WTC11 (cell line): ENCODE results near the gene SOX6. TPM values are rescaled to one million over a fixed set of nuclear protein-coding genes. Genes with fewer than 3 reads are reported as not detected.

Experiments used
- ATAC-seq: fragments of 200-7000 bp; cut with Tn5 transposase; 2 replicates; pipeline ENCODE4 v1.10.0; 2021; ENCODE audit warnings: mild to moderate bottlenecking, moderate library complexity
- CTCF ChIA-PET: fragments of 300-600 bp; sonication (Branson Sonifier 250); formaldehyde crosslinking; loops from one replicate; lab custom pipeline; 2021; ENCODE audit warnings: antibody characterized with exemption; lab: Charles Lee
- POLR2A ChIA-PET: fragments of 350-600 bp; sonication (Branson Sonifier 250); formaldehyde crosslinking; loops from one replicate; lab custom pipeline; 2021; ENCODE audit warnings: antibody characterized with exemption; lab: Charles Lee
- DNase-seq: peaks from one replicate; pipeline ENCODE4 v3.0.0; 2021; ENCODE audit warnings: low spot score
- H3K27ac Mint-ChIP-seq: 2 replicates; pipeline ENCODE4 v1.8.0; 2021; ENCODE audit warnings: mixed read lengths
- H3K27me3 Mint-ChIP-seq: 2 replicates; pipeline ENCODE4 v1.8.0; 2021; ENCODE audit warnings: low read depth, mild to moderate bottlenecking, moderate library complexity, mixed read lengths
- H3K36me3 Mint-ChIP-seq: 2 replicates; pipeline ENCODE4 v1.8.0; 2021; ENCODE audit warnings: mixed read lengths
- H3K4me1 Mint-ChIP-seq: 2 replicates; pipeline ENCODE4 v1.8.0; 2022; ENCODE audit warnings: mixed read lengths
- H3K4me3 Mint-ChIP-seq: 2 replicates; pipeline ENCODE4 v1.8.0; 2021; ENCODE audit warnings: mild to moderate bottlenecking, moderate library complexity, mixed read lengths
- H3K9me3 Mint-ChIP-seq: 2 replicates; pipeline ENCODE4 v1.8.0; 2021; ENCODE audit warnings: mixed read lengths
- EMX1 ChIP-seq: fragments of 250-450 bp; sonication (Bioruptor Pico); IDR thresholded peaks from 2 replicates; pipeline ENCODE4 v1.8.0; 2021; ENCODE audit warnings: mild to moderate bottlenecking
- PRRX2 ChIP-seq: fragments of 250-450 bp; sonication (Bioruptor Pico); IDR thresholded peaks from 2 replicates; pipeline ENCODE4 v1.8.0; 2021; ENCODE audit warnings: mild to moderate bottlenecking
- RELA ChIP-seq: sonication (generic); formaldehyde crosslinking; IDR thresholded peaks from 2 replicates; pipeline ENCODE4 v1.8.1; 2022; ENCODE audit warnings: missing genetic modification reagents, mild to moderate bottlenecking, borderline replicate concordance
- TEAD4 ChIP-seq: sonication (generic); formaldehyde crosslinking; IDR thresholded peaks from 2 replicates; pipeline ENCODE4 v1.8.0; 2022; ENCODE audit warnings: mild to moderate bottlenecking, missing genetic modification reagents
- ZNF138 ChIP-seq: sonication (generic); formaldehyde crosslinking; conservative IDR thresholded peaks from 2 replicates; pipeline ENCODE4 v1.8.1; 2022; ENCODE audit warnings: mild to moderate bottlenecking, moderate library complexity, missing genetic modification reagents
- ZNF423 ChIP-seq: fragments of 250-450 bp; sonication (Bioruptor Pico); IDR thresholded peaks from 2 replicates; pipeline ENCODE4 v2.1.2; 2022; ENCODE audit warnings: mild to moderate bottlenecking, moderate library complexity
- total RNA-seq: library from RNA; stranded (reverse); gene quantifications from 3 replicates; pipeline ENCODE4 v1.2.3, GENCODE V29; 2021
- TF ChIP-seq, protein P1 (sequence below): sonication (generic); formaldehyde crosslinking; IDR thresholded peaks from 2 replicates; pipeline ENCODE4 v1.8.1; 2022; ENCODE audit warnings: low read depth, mild to moderate bottlenecking, moderate library complexity, missing genetic modification reagents, borderline replicate concordance
- TF ChIP-seq, protein P2 (sequence below): fragments of 250-450 bp; sonication (Bioruptor Pico); IDR thresholded peaks from 2 replicates; pipeline ENCODE4 v2.1.2; 2022; ENCODE audit warnings: mild to moderate bottlenecking, moderate library complexity
- TF ChIP-seq, protein P3 (sequence below): sonication (generic); formaldehyde crosslinking; IDR thresholded peaks from 2 replicates; pipeline ENCODE4 v1.8.1; 2022; ENCODE audit warnings: mild to moderate bottlenecking, missing genetic modification reagents, moderate library complexity, borderline replicate concordance
- TF ChIP-seq, protein P4 (sequence below): sonication (generic); formaldehyde crosslinking; IDR thresholded peaks from 2 replicates; pipeline ENCODE4 v1.8.1; 2023; ENCODE audit warnings: mild to moderate bottlenecking, missing genetic modification reagents
- TF ChIP-seq, protein P5 (sequence below): sonication (generic); formaldehyde crosslinking; IDR thresholded peaks from 2 replicates; pipeline ENCODE4 v1.8.1; 2022; ENCODE audit warnings: low read depth, missing genetic modification reagents, borderline replicate concordance

Gene SOX6
- total RNA-seq, 1 experiment from 2014 or later = 0.13 TPM

DNA sequence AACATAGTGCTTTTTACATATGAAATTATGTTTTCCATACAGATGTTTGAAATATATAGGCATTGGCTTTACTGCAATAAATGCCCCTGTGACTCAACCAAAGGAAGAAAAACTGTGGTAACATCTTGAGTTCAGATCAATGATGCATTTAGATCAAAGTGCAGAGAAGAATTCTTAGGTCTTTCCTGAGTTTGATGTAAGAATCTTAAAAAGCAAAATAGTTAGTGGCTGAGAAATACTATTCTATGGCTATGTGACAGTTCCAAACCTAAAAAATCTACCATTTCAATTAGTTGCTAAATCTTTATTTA is 93.7 kb downstream of the SOX6 start:
- Mint-ChIP-seq H3K9me3 (no peaks in the 10 kb centered on the region), H3K27me3 (no peaks in the 10 kb centered on the region), H3K36me3 (no peaks in the 10 kb centered on the region), H3K27ac (no peak overlapping the region), H3K4me1 (no peaks in the 10 kb centered on the region), H3K4me3 (no peak overlapping the region)
- CTCF ChIA-PET = no interaction called here
- DNase-seq = no peak
- TF ChIP-seq, protein P1, sequence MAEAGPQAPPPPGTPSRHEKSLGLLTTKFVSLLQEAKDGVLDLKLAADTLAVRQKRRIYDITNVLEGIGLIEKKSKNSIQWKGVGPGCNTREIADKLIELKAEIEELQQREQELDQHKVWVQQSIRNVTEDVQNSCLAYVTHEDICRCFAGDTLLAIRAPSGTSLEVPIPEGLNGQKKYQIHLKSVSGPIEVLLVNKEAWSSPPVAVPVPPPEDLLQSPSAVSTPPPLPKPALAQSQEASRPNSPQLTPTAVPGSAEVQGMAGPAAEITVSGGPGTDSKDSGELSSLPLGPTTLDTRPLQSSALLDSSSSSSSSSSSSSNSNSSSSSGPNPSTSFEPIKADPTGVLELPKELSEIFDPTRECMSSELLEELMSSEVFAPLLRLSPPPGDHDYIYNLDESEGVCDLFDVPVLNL (CRISPR knock-in tag) = no peak
- TF ChIP-seq TEAD4 (CRISPR knock-in tag) = no peak
- TF ChIP-seq, protein P2, sequence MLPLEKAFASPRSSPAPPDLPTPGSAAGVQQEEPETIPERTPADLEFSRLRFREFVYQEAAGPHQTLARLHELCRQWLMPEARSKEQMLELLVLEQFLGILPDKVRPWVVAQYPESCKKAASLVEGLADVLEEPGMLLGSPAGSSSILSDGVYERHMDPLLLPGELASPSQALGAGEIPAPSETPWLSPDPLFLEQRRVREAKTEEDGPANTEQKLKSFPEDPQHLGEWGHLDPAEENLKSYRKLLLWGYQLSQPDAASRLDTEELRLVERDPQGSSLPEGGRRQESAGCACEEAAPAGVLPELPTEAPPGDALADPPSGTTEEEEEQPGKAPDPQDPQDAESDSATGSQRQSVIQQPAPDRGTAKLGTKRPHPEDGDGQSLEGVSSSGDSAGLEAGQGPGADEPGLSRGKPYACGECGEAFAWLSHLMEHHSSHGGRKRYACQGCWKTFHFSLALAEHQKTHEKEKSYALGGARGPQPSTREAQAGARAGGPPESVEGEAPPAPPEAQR (CRISPR knock-in tag) = no peak
- TF ChIP-seq, protein P3, sequence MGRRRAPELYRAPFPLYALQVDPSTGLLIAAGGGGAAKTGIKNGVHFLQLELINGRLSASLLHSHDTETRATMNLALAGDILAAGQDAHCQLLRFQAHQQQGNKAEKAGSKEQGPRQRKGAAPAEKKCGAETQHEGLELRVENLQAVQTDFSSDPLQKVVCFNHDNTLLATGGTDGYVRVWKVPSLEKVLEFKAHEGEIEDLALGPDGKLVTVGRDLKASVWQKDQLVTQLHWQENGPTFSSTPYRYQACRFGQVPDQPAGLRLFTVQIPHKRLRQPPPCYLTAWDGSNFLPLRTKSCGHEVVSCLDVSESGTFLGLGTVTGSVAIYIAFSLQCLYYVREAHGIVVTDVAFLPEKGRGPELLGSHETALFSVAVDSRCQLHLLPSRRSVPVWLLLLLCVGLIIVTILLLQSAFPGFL = no peak
- TF ChIP-seq ZNF423 = no peak
- ATAC-seq = no peak
- POLR2A ChIA-PET = no interaction called here

DNA sequence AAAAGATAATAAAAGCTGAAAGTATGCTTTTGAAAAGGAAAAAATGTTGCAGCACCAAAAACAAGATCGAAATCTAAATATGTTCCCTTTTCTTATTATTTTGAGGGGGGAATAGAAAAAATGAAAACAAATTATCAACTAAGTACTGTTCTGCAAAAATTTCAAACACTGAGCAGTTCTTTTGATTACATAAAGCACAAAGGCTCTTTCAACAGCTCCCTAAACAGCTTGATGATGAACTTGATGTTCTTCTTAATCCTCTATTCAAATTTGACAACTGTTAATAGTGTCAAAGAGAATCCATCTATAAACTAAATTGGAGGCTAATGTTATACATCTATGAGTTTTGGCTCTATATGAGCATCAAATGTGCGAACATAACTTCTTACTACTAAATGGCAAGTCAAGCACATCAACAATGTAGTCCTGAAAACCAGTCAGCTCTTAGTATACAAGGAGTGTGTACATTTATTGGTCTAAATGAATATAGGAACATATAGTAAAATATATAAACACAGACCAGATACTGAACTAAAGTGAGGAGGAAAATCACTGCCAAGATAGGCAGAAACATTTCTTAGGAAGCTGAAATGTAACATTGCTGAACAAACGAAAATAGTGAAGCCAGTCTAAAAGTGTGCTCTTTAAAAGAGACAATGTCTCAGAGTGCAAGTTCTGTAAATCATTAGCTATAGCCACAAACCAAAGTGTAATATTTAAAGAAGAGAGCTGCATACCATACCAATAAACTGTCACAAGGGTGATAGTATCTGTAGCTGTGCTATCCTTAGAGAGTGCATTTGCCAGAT is 94.3 kb downstream of the SOX6 start:
- Mint-ChIP-seq H3K4me3 (no peak overlapping the region), H3K27ac (no peak overlapping the region), H3K27me3 (no peaks in the 10 kb centered on the region), H3K36me3 (no peaks in the 10 kb centered on the region), H3K4me1 (no peaks in the 10 kb centered on the region), H3K9me3 (no peaks in the 10 kb centered on the region)
- POLR2A ChIA-PET = no interaction called here
- ATAC-seq (no peak), DNase-seq (no peak)
- no peak for TF ChIP-seq RELA (CRISPR knock-in tag)
- TF ChIP-seq, protein P4, sequence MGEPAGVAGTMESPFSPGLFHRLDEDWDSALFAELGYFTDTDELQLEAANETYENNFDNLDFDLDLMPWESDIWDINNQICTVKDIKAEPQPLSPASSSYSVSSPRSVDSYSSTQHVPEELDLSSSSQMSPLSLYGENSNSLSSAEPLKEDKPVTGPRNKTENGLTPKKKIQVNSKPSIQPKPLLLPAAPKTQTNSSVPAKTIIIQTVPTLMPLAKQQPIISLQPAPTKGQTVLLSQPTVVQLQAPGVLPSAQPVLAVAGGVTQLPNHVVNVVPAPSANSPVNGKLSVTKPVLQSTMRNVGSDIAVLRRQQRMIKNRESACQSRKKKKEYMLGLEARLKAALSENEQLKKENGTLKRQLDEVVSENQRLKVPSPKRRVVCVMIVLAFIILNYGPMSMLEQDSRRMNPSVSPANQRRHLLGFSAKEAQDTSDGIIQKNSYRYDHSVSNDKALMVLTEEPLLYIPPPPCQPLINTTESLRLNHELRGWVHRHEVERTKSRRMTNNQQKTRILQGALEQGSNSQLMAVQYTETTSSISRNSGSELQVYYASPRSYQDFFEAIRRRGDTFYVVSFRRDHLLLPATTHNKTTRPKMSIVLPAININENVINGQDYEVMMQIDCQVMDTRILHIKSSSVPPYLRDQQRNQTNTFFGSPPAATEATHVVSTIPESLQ (CRISPR knock-in tag) = no peak
- CTCF ChIA-PET = no interaction called here

DNA sequence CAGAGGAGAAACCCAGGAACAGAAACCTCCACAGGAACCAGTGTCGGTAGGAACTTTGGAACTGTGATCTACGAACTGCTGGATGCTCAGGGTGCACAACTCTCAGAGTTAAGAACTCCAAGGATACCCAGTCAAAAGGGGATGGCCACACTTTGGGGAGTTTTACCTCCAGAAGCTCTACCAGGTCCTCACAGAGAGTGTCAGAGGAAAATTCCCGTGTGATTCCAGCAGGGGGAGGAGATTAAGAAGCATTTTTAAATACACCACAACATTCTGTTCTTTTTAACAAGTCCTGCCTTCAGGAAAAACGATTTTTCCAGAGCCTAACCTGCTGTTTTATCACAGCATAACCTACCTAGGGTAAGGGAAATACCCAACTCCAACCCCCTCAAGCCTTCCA is 104.0 kb downstream of the SOX6 start:
- Mint-ChIP-seq H3K27ac (no peak overlapping the region), H3K27me3 (peaks cover 3% of the 10 kb centered on the region; the same call in 1 of the 2 replicates), H3K9me3 (peaks cover 17% of the 10 kb centered on the region), H3K4me3 (no peak overlapping the region)
- no peak for DNase-seq
- ChIA-PET POLR2A (no interaction called here), CTCF (interaction anchor here (1.2 kb wide), 1 partner anchor 8 kb away, joined by 3 read pairs; no protein-coding TSS in a partner anchor)
- ATAC-seq = peak; percentile 81
- TF ChIP-seq EMX1 (CRISPR knock-in tag) (no peak), PRRX2 (CRISPR knock-in tag) (no peak), ZNF138 (no peak)
- TF ChIP-seq, protein P5, sequence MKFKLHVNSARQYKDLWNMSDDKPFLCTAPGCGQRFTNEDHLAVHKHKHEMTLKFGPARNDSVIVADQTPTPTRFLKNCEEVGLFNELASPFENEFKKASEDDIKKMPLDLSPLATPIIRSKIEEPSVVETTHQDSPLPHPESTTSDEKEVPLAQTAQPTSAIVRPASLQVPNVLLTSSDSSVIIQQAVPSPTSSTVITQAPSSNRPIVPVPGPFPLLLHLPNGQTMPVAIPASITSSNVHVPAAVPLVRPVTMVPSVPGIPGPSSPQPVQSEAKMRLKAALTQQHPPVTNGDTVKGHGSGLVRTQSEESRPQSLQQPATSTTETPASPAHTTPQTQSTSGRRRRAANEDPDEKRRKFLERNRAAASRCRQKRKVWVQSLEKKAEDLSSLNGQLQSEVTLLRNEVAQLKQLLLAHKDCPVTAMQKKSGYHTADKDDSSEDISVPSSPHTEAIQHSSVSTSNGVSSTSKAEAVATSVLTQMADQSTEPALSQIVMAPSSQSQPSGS (CRISPR knock-in tag) = no peak
- TF ChIP-seq, all 79 proteins: peak for 0
- peaks cover 7% of the 10 kb centered on the region for H3K4me1 Mint-ChIP-seq
- peaks cover 11% of the 10 kb centered on the region for H3K36me3 Mint-ChIP-seq
